ENCODE data around the gene PCSK7.
"Not testable (repeated sequence)": the region's sequence is repeated elsewhere in the genome, so short reads cannot be mapped to it uniquely, and the experiment has no call there.

Gene PCSK7

GRCh38 chr11:117212697-117213355, 19.0 kb downstream of the PCSK7 start:
- no peak for DNase-seq

GRCh38 chr11:117210620-117211019, 21.3 kb downstream of the PCSK7 start:
- no peak for DNase-seq

- not testable (repeated sequence) for DNase-seq
These were observed 22.3 kb downstream of the PCSK7 start for GRCh38 chr11:117209351-117210125.

GRCh38 chr11:117208710-117209109, 23.2 kb downstream of the PCSK7 start:
- DNase-seq: not testable (repeated sequence)

- DNase-seq: not testable (repeated sequence)
These were observed 24.4 kb downstream of the PCSK7 start for GRCh38 chr11:117207481-117207880.

GRCh38 chr11:117206859-117207258, 25.0 kb downstream of the PCSK7 start:
- not testable (repeated sequence) for DNase-seq

- DNase-seq: not testable (repeated sequence)
These were observed 25.8 kb downstream of the PCSK7 start for GRCh38 chr11:117206111-117206510.

GRCh38 chr11:117205211-117205818, 26.6 kb downstream of the PCSK7 start:
- DNase-seq: no peak

GRCh38 chr11:117204283-117205080, 27.4 kb downstream of the PCSK7 start:
- DNase-seq: no peak

GRCh38 chr11:117203069-117203407, 28.8 kb downstream of the PCSK7 start:
- DNase-seq: no peak

- DNase-seq: no peak
These were observed 29.3 kb downstream of the PCSK7 start for GRCh38 chr11:117202386-117203068.

- no peak for DNase-seq
These were observed 30.1 kb downstream of the PCSK7 start for GRCh38 chr11:117201658-117202305.

- no peak for DNase-seq
These were observed 30.8 kb downstream of the PCSK7 start for GRCh38 chr11:117200813-117201657.

GRCh38 chr11:117199916-117200812, 31.7 kb downstream of the PCSK7 start:
- no peak for DNase-seq

GRCh38 chr11:117199053-117199915, 32.6 kb downstream of the PCSK7 start, which contains the start of gene TAGLN:
Gene TAGLN, plus strand, starts transcription at chr11:117199370. Its CDS starts 3,644 bp downstream, at chr11:117203014.
- DNase-seq: no peak

- no peak for DNase-seq
These were observed 33.3 kb downstream of the PCSK7 start for GRCh38 chr11:117198613-117199012.

- DNase-seq: no peak
These were observed 34.1 kb downstream of the PCSK7 start for GRCh38 chr11:117197516-117198456.

All from T-helper 2 cell (primary cell).